ENCODE measurements around the gene ANO3.
"Not testable (repeated sequence)": the region's sequence is repeated elsewhere in the genome, so short reads cannot be mapped to it uniquely, and the experiment has no call there.

DNA sequence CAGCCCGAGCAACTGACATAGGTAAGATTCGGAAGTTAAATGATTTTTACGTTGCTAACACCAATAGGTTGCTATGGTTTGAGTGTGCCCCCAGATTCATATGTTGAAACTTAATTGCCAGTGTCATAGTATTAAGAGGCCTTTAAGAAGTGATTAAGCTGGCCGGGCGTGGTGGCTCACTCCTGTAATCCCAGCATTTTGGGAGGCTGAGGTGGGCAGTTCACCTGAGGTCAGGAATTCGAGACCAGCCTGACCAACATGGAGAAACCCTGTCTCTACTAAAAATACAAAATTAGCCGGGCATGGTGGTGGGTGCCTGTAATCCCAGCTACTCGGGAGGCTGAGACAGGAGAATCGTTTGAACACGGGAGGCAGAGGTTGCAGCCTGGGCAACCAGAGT is 311.4 kb downstream of the ANO3 start:
- TF ChIP-seq, protein P1, sequence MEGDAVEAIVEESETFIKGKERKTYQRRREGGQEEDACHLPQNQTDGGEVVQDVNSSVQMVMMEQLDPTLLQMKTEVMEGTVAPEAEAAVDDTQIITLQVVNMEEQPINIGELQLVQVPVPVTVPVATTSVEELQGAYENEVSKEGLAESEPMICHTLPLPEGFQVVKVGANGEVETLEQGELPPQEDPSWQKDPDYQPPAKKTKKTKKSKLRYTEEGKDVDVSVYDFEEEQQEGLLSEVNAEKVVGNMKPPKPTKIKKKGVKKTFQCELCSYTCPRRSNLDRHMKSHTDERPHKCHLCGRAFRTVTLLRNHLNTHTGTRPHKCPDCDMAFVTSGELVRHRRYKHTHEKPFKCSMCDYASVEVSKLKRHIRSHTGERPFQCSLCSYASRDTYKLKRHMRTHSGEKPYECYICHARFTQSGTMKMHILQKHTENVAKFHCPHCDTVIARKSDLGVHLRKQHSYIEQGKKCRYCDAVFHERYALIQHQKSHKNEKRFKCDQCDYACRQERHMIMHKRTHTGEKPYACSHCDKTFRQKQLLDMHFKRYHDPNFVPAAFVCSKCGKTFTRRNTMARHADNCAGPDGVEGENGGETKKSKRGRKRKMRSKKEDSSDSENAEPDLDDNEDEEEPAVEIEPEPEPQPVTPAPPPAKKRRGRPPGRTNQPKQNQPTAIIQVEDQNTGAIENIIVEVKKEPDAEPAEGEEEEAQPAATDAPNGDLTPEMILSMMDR (IDR thresholded peaks at IDR 0.05; ENCODE audit: low read depth, low read length): not testable (repeated sequence)
- TF ChIP-seq EZH2phosphoT487 (IDR thresholded peaks at IDR 0.05; ENCODE audit: low read depth): not testable (repeated sequence)
